Activated CD8-positive, alpha-beta memory T cell treated with anti-CD3 and anti-CD28 coated beads, Interleukin-2, amount 50 U/mL, for 1 hour (primary cell): ENCODE data around the gene FAM13A.

Experiments used
- DNase-seq: peaks from one replicate; pipeline ENCODE4 v3.0.0-alpha.2; 2020; ENCODE audit errors: extremely low read depth

FAM13A gene

GRCh38 chr4:88780389-88780788 is 276.6 kb downstream of the FAM13A start:
- no peak for DNase-seq

GRCh38 chr4:88779431-88779830 is 277.6 kb downstream of the FAM13A start:
- no peak for DNase-seq

- DNase-seq: no peak
Observed at GRCh38 chr4:88775529-88775928, 281.5 kb downstream of the FAM13A start.

GRCh38 chr4:88775026-88775425 is 282.0 kb downstream of the FAM13A start:
- no peak for DNase-seq

- DNase-seq: no peak
Observed at GRCh38 chr4:88771883-88772450, 285.0 kb downstream of the FAM13A start.

- no peak for DNase-seq
Observed at GRCh38 chr4:88765729-88766128, 291.3 kb downstream of the FAM13A start.

GRCh38 chr4:88763075-88763474 is 293.9 kb downstream of the FAM13A start:
- DNase-seq: no peak

- no peak for DNase-seq
Observed at GRCh38 chr4:88761861-88762523, 295.0 kb downstream of the FAM13A start.

- no peak for DNase-seq
Observed at GRCh38 chr4:88761342-88761741, 295.6 kb downstream of the FAM13A start.

- DNase-seq: no peak
Observed at GRCh38 chr4:88759895-88760290, 297.1 kb downstream of the FAM13A start.

GRCh38 chr4:88759039-88759894 is 297.7 kb downstream of the FAM13A start:
- no peak for DNase-seq

GRCh38 chr4:88758264-88758663 is 298.7 kb downstream of the FAM13A start:
- DNase-seq: no peak

- no peak for DNase-seq
Observed at GRCh38 chr4:88757776-88758175, 299.2 kb downstream of the FAM13A start.

GRCh38 chr4:88757067-88757466 is 299.9 kb downstream of the FAM13A start:
- DNase-seq: no peak

- no peak for DNase-seq
Observed at GRCh38 chr4:88756149-88756548, 300.8 kb downstream of the FAM13A start.

- DNase-seq: no peak
Observed at GRCh38 chr4:88755454-88755853, 301.5 kb downstream of the FAM13A start.

- DNase-seq: no peak
Observed at GRCh38 chr4:88754796-88755195, 302.2 kb downstream of the FAM13A start.

GRCh38 chr4:88753658-88754571 is 303.1 kb downstream of the FAM13A start:
- DNase-seq: no peak

- no peak for DNase-seq
Observed at GRCh38 chr4:88752754-88753153, 304.2 kb downstream of the FAM13A start.

GRCh38 chr4:88752076-88752463 is 304.9 kb downstream of the FAM13A start:
- no peak for DNase-seq

- DNase-seq: no peak
Observed at GRCh38 chr4:88751258-88752075, 305.5 kb downstream of the FAM13A start.
